Panc1 (cell line): ENCODE measurements around the gene FRMD4A. TPM values are rescaled to one million over a fixed set of nuclear protein-coding genes. Genes with fewer than 3 reads are reported as not detected.
"Not testable (repeated sequence)": the region's sequence is repeated elsewhere in the genome, so short reads cannot be mapped to it uniquely, and the experiment has no call there.

Experiments
- ATAC-seq: fragments of 200-7000 bp; cut with Tn5 transposase; 2 replicates; pipeline ENCODE4 v1.9.1; 2020; ENCODE audit warnings: mild to moderate bottlenecking, moderate library complexity
- BruUV-seq: library from RNA; stranded (reverse); fragments of 400-500 nt; replicated peaks from 2 replicates; lab custom pipeline; 2021; lab: Mats Ljungman, UMichigan
- CTCF ChIA-PET: fragments of 300-600 bp; sonication (Branson Sonifier 250); formaldehyde crosslinking; loops from one replicate; lab custom pipeline; 2022; ENCODE audit warnings: antibody characterized with exemption; lab: Charles Lee
- POLR2A ChIA-PET: fragments of 300-600 bp; sonication (Branson Sonifier 250); formaldehyde crosslinking; loops from one replicate; lab custom pipeline; 2022; ENCODE audit warnings: antibody characterized with exemption; lab: Charles Lee
- DNase-seq: peaks from one replicate; pipeline ENCODE4 v3.0.0-alpha.2; 2010; ENCODE audit warnings: low read depth, low spot score
- H3K27ac ChIP-seq: 2 replicates; pipeline ENCODE4 v1.5.1; 2011; ENCODE audit warnings: mild to moderate bottlenecking, low read length, inconsistent platforms
- H3K27me3 ChIP-seq: fragments of 200-500 bp; sonication (Bioruptor generic); 2 replicates; pipeline ENCODE4 v1.6.0; 2014; ENCODE audit warnings: low read length, inconsistent platforms; ENCODE audit not compliant: control insufficient read depth, insufficient read depth
- H3K36me3 ChIP-seq: fragments of 200-500 bp; sonication (Bioruptor generic); 2 replicates; pipeline ENCODE4 v1.5.1; 2014; ENCODE audit warnings: inconsistent platforms, mild to moderate bottlenecking, low read length, moderate library complexity; ENCODE audit not compliant: control insufficient read depth, insufficient read depth
- H3K4me1 ChIP-seq: 2 replicates; pipeline ENCODE4 v1.5.1; 2011; ENCODE audit warnings: inconsistent platforms, mild to moderate bottlenecking, low read length, moderate library complexity; ENCODE audit not compliant: control insufficient read depth, insufficient read depth
- H3K4me3 ChIP-seq, 2 experiments: 2 replicates each; pipeline ENCODE4 v1.5.1; 2011 to 2012; ENCODE audit warnings: low read depth in 2 of 2, low read length in 2 of 2, mild to moderate bottlenecking in 2 of 2, inconsistent platforms in 1 of 2, moderate library complexity in 1 of 2
- H3K9me3 ChIP-seq: fragments of 200-500 bp; sonication (Bioruptor generic); 2 replicates; pipeline ENCODE4 v1.5.1; 2014; ENCODE audit warnings: low read depth, mild to moderate bottlenecking, inconsistent platforms, low read length, moderate library complexity; ENCODE audit not compliant: control insufficient read depth, insufficient read depth
- POLR2AphosphoS5 ChIP-seq: IDR thresholded peaks from 2 replicates; pipeline ENCODE4 v1.6.1; 2012; ENCODE audit warnings: mild to moderate bottlenecking, low read depth, low read length, moderate library complexity
- REST ChIP-seq, 2 experiments: IDR thresholded peaks; 2 replicates each; pipeline ENCODE4 v1.6.1; 2011 to 2012; ENCODE audit warnings: low read depth in 2 of 2, control low read depth in 1 of 2, low read length in 1 of 2, mild to moderate bottlenecking in 1 of 2, moderate library complexity in 1 of 2; ENCODE audit not compliant: insufficient read depth in 1 of 2
- SIN3A ChIP-seq: IDR thresholded peaks from 2 replicates; pipeline ENCODE4 v1.6.1; 2012; ENCODE audit warnings: low read depth, mild to moderate bottlenecking, low read length, moderate library complexity, borderline replicate concordance; ENCODE audit not compliant: insufficient read depth
- TCF7L2 ChIP-seq: IDR thresholded peaks from 2 replicates; pipeline ENCODE4 v1.6.1; 2011; ENCODE audit warnings: mild to moderate bottlenecking, low read depth, low read length, inconsistent platforms
- in situ Hi-C: cut with HindIII; loops from 2 replicates; pipeline ENCODE4 v1.10.0; 2016; ENCODE audit warnings: low sequenced_read_pairs, low pct_unique_long_range_greater_than_20kb
- intact Hi-C: fragments of 100-400 bp; cut with micrococcal nuclease; formaldehyde crosslinking; loops from one replicate; pipeline ENCODE4 v1.10.0; 2022; ENCODE audit not compliant: unreplicated experiment
- total RNA-seq: library from RNA; stranded (reverse); gene quantifications from one replicate; pipeline ENCODE4 v1.2.1, GENCODE V29; 2021; ENCODE audit not compliant: unreplicated experiment
- TF ChIP-seq, protein P1 (sequence below): fragments of 450-650 bp; IDR thresholded peaks from 2 replicates; pipeline ENCODE4 v1.5.1; 2017; ENCODE audit warnings: mild to moderate bottlenecking

The FRMD4A gene
- total RNA-seq, 1 experiment from 2014 or later = 7.1 TPM

DNA sequence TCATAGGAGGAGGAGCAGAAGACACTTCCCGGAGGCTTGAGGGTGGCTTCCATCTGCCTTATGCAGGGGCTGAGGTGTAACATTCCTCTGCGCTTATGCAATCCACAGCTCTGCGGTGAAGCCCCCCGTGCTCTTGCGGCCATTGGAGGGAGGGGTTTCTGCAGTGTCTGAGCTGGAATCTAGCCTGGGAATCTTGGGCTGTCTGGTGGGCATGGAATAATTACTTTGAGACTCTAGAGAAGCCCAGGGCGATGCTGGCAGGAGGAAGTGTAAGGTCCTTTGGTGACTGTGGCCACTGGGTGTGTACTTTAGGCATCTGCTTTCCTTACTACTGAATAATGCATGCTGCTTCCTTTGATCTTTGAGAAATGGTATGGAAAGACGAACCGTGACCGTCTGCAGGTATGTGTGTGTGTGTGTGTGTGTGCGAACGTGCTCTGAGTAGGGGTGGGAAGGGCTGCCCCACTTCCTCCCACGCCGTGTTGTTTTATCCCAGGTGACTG lies 563.0 kb downstream of the FRMD4A start:
- intact Hi-C loops (no loop called here), in situ Hi-C loops (no loop called here)
- CTCF ChIA-PET = no interaction called here
- Histone ChIP-seq H3K4me3 (no peak overlapping the region), H3K27ac (no peak overlapping the region), H3K9me3 (no peaks in the 10 kb centered on the region), H3K36me3 (no peaks in the 10 kb centered on the region), H3K4me1 (no peaks in the 10 kb centered on the region), H3K27me3 (no peaks in the 10 kb centered on the region)
- POLR2A ChIA-PET = no interaction called here
- no TSS peak for BruUV-seq
- TF ChIP-seq REST (IDR thresholded peaks at IDR 0.05; ENCODE audit: insufficient read depth in 1 of 2, low read depth in 2 of 2, low read length in 1 of 2) (no peak), TCF7L2 (no peak), POLR2AphosphoS5 (no peak), SIN3A (no peak)
- TF ChIP-seq, protein P1, sequence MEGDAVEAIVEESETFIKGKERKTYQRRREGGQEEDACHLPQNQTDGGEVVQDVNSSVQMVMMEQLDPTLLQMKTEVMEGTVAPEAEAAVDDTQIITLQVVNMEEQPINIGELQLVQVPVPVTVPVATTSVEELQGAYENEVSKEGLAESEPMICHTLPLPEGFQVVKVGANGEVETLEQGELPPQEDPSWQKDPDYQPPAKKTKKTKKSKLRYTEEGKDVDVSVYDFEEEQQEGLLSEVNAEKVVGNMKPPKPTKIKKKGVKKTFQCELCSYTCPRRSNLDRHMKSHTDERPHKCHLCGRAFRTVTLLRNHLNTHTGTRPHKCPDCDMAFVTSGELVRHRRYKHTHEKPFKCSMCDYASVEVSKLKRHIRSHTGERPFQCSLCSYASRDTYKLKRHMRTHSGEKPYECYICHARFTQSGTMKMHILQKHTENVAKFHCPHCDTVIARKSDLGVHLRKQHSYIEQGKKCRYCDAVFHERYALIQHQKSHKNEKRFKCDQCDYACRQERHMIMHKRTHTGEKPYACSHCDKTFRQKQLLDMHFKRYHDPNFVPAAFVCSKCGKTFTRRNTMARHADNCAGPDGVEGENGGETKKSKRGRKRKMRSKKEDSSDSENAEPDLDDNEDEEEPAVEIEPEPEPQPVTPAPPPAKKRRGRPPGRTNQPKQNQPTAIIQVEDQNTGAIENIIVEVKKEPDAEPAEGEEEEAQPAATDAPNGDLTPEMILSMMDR = no peak
- DNase-seq (no peak), ATAC-seq (no peak)

DNA sequence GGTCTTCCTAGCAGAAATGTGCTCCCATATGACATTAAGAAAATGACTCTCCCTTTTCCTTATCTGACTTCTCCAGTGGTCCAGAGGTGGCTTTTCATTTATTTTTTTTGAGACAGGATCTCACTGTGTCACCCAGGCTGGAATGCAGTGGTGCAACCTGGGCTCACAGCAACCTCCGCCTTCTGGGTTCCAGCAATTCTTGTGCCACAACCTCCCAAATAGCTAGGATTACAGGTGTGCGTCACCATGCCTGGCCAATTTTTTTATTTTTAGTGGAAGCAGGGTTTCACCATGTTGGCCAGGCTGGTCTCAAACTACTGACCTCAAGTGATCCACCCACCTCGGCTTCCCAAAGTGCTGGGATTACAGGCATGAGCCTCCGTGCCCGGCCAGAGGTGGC lies 563.6 kb downstream of the FRMD4A start:
- H3K36me3 ChIP-seq, H3K4me3 ChIP-seq, CTCF ChIA-PET, intact Hi-C loops, in situ Hi-C loops, ATAC-seq, POLR2A ChIA-PET, H3K4me1 ChIP-seq, DNase-seq, H3K27me3 ChIP-seq, BruUV-seq, H3K9me3 ChIP-seq, H3K27ac ChIP-seq: not testable (repeated sequence)

GRCh38 chr10:13765641-13766341 lies 564.9 kb downstream of the FRMD4A start:
- no peak overlapping the region for H3K27ac ChIP-seq
- ATAC-seq = no peak
- no peaks in the 10 kb centered on the region for H3K9me3 ChIP-seq
- H3K4me1 ChIP-seq = no peaks in the 10 kb centered on the region
- intact Hi-C loops = no loop called here
- no peaks in the 10 kb centered on the region for H3K27me3 ChIP-seq
- H3K36me3 ChIP-seq = no peaks in the 10 kb centered on the region; the same call in 1 of the 2 replicates
- TF ChIP-seq, protein P1 = no peak
- TF ChIP-seq POLR2AphosphoS5 = no peak
- TF ChIP-seq TCF7L2 = no peak
- no peak for TF ChIP-seq SIN3A
- TF ChIP-seq REST (IDR thresholded peaks at IDR 0.05; ENCODE audit: insufficient read depth in 1 of 2, low read depth in 2 of 2, low read length in 1 of 2) = no peak
- ChIA-PET CTCF (no interaction called here), POLR2A (no interaction called here)
- in situ Hi-C loops = no loop called here
- no TSS peak for BruUV-seq
- no peak overlapping the region for H3K4me3 ChIP-seq
- DNase-seq = no peak
